NAMALWA (cell line): ENCODE measurements around the gene TMEM115.

Source experiments
- DNase-seq: peaks from one replicate; pipeline ENCODE4 v3.0.0-alpha.2; 2015; ENCODE audit warnings: low spot score

Gene TMEM115

DNA sequence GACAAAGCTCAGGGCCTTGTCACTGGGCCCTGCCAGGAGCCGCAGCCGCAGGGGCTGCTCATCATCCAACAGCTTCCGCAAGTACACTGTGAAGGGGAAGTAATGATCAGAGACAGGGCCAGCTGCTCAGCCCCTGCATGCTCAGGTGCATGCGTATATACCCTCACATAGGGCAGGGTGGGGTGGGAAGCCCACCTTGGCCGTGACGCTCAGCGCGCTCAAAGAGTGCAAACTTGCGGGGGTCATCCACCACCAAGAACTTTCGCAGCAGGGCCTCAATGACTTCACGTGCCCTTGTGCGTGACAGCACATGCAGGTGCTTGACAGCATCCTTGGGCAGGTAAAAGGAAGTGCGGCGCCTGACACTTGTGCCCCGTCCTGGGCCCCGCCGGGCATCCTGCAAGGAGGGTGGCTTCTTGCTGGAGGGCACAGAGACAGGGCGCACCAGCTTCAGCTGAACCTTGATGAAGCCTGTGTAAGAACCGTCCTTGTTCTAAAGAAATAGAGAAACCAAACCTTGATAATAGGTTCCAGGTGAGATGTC is 27.9 kb downstream of the TMEM115 start:
- DNase-seq, result no peak

DNA sequence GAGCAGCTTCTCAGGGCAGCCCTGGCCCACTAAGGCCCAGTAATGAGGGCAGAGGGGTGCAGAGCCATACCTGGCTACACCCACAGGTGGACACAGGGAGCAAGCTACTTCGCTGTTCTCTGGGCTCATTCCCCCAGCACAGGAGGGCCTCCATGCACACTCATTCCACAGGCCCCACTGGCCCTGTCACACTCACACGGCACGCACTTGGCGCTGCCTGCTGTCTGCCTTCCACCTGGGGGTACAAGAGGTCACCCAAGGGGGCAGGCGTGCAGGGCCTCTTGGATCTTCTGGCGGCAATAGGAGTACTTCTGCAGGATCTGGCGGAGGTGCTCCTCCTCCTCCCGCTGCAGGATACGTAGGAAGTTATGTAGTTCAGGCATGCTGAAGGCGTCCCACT is 29.0 kb downstream of the TMEM115 start:
- no peak for DNase-seq

DNA sequence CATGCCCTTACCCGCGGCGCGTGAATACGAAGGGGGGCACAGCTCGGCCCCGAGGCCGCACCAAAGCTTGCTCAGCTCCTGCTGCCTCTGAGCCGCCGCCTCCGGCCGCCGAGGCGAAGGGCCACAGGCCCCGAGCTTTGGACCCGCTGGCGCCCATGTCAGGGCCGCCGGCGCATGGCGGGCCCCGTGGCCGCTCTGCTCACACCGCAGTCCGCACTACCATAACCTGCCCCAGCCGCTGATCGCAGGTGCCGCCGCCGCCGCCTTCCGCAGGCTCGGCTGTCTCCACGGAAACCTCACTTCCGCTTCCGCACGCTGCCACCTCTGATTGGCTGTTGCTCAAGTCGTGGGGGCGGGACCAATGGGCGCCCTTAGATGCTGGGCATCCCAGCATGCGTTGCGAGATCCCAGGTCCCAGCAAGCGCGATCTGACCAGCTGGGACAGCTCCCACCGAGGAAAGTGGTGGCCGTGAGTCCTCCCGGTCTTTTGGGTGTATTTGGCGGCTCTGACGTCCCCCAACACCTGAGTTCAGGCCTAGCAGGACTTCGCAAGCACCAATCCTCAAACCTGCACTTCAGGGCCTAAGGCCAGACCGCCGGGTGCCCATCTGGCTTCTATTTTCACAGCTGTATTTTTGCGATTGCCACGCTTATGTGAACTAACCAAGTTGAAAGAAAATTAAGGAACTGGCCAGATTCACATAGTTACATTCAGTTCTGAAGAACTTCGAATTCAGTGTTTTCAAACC is 31.2 kb downstream of the TMEM115 start, which contains the start of gene TUSC2:
Gene TUSC2, minus strand, starts transcription at position 281 of the 749 bp plus-strand sequence. Its CDS starts 124 bp downstream, at position 157.
- DNase-seq, result peak; percentile 93

DNA sequence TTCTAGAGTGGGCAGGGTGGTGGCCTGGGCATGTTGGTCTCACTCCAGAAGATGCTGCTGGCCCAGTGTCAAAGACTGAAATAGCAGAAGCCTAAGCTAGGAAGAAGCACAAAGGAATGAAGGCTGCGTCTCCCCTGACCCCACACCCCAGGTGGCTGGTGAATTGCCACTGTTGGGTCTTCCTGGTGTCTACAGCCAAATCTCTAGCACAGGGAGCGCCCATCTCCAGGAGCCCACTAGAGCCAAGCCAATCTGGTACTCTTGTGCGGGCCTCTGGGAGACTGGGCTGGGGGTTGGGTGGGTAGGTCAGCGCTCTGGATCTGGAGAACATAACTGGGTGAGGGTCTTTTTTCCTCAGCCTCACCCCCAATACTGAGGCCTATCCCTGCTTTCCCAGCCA is 32.2 kb downstream of the TMEM115 start:
- no peak for DNase-seq

DNA sequence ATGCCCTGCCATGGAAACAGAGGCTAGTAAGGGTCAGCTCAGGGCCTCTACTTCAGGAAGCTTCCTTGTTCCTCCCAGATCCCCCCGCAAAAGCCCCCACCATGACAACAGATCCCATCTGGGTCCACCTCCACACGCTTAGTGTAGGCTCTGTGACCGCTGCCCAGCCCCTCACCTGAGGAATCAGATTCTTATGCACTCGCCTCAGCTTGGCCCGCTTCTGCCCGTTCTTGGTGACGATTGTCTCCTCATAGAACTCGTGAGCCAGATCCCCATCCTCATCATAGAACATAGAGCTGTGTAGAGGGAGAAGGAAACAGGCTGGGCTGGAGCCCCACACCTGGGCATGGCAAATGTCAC is 33.2 kb downstream of the TMEM115 start:
- no peak for DNase-seq

DNA sequence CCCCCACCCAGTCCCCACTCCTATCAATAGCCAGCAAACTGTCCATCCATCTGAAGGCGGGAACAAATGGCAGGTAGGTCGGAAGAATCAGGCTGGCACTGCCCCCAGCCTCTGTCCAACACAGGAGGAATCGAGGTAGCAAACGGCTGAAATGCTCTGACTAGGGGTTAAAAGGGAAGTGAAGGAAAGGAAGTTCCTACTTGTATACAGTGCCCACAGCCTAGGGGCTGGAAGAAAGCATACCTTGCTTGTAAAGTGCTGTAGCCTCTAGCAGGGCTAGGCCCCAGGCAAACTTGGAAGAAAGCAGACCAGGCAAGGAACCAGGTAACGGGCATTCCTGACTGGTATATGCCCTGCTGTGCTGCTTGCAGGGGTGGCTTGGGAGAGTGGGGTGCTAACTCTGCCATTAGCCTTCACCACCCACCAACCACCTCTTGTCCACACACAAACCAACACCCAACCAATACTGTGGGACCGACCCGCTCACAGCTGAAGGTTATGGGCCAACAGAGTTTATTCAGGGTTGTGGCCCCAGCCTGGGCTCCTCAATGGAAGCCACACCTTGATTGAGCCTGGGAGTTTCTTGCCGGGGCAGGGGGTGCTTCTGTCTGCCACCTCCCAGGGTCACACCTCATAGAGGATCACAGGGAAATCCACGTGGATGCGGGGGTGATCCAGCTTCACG is 33.7 kb downstream of the TMEM115 start:
- no peak for DNase-seq

DNA sequence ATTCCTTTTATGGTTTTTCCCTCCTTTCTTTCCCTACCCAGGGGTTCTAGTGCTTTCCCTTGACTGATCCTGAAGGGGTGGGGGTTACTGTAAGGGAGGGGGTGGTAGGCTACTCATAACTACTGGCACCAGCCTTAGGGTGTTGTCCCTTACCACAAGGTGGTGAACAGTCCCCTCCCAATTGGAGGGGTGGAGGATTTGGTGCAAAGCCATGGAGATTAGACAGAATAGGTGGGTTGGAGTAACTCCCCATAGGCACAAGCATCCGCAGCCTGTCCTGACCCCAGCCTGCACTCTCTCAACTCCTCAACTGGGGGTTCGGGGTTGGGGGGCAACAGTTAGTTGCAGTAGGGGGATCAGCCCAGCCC is 34.2 kb downstream of the TMEM115 start:
- DNase-seq, result no peak

DNA sequence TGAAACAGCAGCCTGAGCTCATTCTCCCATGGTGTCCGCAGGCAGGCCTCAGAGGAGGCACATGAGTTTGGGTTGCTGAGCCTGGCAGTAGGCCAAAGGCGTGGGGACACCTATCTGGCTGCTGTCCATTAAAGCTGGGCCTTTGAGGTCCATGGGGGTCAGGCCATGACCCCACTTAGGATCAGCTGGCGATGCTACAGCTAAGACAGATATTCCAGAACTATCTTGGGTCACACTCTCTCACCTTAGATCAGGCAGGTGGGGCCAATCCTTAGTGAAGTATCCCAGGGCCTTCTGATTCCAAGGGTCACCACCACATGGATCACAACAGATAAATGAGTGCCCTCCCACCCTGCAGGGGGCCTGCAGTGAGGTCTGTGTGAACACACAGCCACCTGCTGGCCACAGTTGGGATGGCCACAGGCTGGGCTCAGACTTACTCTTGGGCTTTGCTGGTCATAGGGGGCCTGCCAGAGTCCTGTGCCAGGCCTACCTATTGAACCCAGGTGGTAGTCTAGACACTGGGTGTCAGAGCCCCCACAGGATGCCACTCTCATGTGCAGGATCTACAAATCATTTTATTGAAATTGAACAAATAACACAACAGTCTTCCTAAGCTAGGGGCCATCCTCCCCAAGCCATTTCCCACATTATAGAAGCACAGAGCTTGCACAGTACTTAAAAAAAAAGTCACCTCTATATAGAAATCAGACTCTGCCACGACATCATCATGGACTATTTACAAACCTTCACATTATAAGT is 34.8 kb downstream of the TMEM115 start:
- DNase-seq, result peak; percentile 74

DNA sequence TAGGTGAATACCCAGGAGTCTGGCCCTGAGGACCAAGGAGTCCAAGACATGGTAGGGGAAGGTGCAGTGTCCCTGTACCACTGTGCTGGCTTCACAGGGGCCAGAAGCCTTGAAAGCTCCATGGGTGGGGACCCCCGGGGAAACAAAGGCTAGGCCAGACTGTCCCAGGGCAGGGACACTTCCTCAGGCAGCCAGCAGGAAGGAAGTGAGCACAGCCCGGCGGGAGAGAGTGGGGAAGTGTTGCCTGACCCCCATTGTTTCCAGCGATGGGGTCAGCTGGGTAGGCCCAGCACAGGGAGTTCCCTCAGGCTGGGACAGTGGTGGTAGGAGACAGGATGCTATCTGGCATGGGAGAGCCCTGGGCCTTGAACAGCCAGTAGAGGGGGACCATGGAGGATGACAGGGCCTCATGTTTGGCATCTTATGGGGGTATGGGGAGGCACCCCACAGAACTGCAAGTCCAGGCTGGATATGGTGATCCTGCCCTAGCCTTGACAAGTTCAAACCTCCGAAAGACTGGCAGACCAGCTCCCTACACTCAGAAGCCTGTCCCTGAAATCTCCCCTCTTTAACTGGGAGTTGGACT is 35.6 kb downstream of the TMEM115 start:
- DNase-seq, result no peak

DNA sequence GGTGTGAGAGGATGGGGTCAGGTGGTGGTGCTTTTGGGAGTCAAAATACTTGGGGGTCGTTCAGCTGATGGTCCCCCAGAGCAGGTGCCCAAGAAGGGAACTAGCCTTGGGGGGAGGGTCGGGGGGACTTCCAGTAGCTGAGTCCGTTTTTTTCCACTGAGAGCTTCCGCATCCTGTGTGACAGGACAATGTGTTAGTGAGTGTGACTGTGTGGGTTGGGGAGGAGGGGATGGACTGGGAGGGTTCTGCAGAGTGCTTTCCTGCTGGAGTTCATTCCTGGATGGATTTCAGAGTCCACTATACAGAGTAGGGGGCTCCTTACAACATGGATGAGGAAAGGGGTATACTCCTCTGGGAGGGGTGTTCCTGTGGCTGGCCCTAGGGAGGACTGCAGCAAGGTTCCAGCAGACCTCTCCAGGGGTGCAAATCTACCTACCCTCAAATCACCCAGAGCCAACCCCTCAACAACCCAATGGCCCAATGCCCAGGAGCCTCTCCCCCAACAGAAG is 36.2 kb downstream of the TMEM115 start:
- no peak for DNase-seq

DNA sequence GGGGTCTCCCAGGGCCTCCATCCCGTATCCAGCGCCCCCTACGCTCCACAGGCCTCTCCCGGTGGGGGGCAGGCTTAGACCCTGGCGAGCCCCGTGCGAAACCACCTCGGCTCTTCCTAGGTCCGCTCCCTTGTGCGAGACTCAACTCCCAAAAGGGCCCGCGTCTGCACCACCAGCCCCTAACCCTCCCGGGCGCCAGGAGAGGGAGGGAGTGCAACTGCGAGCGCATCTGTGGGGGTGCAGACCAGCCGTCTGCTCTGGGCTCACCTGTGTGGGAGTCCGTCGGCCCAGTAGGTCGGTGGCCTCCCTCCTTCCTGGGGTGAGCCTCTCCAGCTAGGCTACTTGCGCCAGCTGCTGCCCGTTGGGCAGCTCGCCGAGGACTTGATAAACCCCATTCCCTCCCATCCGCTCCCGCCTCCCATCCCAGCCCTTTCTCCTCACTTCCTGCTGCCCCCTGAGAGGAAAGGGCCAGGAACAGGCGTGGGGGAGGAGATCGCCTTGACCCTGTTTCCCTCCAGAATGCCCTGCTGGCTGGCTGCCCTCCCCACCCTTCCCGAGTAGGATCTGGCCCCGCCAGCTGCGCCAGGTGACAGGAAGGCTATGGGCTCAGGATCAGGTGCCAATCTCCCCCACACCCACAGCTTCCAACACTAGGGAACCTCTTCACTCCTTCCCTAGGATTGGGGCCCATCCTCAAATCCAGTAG is 36.8 kb downstream of the TMEM115 start, which contains the start of gene HYAL2:
Gene HYAL2, minus strand, starts transcription at position 360 of the 706 bp plus-strand sequence. CDS start 2,256 bp downstream, outside the sequence.
- DNase-seq, result no peak

DNA sequence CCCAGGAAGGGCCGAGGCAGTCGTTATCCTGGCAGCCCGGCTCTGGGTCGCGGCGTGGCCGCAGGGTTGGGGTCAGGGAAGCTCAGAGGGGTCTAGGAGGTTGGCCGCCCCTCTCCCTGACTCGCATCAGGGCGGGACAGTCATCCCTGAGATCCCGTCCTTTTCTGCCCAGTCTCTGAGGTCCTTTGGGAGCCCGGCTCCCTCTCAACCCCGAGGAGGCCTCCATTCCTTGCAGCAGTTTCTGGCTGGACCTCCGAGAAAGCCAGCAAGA is 37.3 kb downstream of the TMEM115 start:
- DNase-seq, result no peak

DNA sequence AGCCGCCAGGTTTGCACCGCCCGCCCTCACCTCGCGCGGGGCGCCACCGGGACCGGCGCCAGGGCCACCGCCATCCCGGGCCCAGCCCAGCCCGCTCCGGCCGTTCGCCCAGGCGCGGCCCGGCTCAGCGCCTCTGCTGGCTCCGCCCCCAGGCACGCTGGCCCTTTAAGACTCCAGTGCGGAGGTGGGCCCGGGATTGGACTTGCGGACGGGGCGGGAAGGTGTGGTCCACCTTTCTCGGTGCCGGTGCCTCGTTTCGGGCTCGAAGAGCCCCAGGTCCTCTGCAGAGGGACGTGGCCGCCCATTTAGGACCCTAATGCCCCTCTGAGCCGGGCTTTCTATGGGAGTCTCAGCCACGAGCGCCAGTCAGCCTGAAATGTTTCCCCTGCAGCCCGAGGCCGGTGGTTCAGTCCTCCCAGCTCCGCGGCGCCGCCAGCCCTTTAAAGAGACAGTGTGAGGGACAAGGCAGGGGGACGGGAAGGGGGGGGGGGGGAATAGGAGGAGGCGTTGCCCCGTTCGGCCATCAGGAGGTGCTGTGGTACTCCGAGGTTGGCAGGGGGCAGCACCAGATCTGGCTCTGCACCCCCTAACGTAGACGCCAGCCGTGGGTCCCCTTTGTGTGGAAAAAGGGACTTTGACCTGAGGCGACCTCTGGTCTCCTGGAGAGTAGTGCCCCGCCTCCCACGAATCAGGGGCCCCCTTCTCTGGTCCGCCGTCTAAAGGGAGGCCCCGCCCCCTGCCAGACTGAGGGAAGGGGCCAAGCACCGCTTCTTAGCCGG is 37.8 kb downstream of the TMEM115 start:
- DNase-seq, result peak; percentile 77

DNA sequence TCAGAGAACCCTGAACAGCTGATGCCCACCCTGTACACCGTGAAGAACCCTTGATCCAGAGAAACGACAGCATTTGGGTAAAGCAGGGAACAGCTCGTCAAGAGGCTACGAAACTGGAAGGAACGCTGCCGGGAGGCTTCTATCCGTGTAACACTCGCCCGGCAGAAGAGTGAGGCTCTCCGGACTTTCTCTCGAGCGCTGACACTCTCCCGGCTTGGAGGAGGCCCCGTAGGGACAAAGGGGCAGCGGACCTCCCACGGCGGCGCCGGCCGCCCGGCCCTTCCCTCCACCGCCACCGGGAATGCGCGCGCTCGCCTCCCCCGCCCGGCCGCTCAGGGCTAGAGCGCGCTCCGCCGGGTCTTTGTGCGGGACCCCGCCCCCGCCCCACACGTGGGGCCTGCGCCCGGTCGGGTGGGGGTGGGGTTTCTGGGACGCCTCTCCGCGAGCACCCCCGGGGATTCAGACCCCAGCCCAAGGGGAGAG is 38.4 kb downstream of the TMEM115 start:
- DNase-seq, result peak; percentile 35

DNA sequence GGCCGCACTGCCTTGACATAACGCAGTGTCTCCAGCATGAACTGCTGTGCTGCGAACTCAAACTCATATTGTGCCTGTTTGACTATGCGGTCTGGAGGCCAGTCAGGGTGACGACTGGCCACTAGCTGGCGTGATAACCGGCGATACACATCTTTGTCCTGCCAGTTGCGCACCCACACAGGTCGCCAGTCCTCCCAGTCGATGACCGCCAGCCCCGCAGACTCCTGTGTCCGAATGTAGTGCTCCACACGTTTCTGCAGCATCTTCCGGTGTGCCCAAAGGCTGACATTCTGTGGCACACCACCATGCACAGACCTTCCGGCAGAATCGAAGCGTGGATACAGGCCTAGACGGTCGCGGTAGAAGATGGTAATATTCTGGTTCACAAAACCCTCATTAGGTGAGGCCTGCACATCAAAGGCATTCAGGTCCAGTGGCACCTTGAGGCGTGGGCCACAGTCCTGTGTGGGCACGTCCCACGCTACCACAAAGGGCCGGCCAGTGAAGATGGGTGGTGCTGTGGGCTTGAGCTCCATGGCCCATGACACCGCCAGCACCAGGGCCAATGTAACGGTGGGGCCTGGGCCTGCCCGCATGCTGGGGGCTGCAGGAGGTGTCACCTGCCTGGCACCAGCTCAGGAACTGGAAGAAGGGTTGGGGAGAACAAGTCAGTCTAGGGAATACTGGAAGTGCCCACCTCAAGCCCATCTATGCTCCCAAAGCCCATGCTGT is 39.3 kb downstream of the TMEM115 start:
- DNase-seq, result no peak

DNA sequence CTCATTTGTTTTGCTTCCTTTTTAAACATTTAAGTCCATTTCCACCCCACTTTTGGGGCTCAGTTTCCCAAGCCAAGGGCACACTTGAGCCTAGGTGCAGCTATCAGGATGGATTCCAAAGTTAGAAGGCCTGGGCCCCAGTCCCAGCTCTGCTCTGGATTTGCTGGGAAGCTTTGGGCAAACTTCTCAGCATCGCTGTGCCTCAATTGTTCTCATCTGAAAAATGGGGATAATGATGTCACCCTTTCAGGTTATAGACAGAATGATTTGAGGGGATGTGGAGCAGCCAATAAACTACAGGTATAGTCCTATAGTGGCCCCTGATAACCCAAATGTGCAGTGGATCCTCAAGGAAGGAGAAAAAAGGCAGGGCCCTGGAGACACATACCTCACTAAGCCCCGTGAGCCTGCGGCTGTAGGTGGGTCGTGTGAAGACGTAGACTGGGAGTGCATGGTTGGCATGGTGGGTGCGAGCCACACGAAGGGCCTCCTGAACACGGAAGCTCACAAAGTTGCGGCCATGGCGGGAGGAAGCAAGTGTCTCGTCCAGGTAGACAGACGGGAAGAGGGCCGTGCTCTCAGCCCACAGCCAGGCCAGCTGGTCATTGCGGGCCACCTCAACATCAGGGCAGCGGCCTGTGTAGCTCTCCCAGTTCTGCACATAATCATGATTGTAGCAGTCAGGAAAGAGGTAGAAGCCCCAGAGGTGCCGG is 40.0 kb downstream of the TMEM115 start:
- DNase-seq, result no peak

DNA sequence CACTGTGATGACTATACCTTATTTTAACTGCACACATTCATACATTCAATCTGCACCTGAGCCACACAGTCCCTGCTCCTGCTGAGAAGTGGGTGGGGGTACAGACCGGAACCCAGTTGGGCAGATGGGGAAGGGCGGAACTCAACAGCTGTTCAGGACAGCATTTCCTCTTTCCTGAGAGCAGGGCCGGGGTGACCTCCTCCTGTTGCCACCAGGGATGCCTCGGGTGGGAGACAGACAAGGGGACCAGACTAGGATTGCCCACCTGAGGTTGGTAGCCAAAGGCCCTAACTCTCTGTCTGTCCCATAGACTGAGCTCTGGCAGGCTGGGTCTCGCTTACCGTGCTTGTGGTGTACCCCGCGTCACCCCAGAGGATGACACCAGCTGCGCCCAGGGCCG is 40.7 kb downstream of the TMEM115 start:
- DNase-seq, result no peak

DNA sequence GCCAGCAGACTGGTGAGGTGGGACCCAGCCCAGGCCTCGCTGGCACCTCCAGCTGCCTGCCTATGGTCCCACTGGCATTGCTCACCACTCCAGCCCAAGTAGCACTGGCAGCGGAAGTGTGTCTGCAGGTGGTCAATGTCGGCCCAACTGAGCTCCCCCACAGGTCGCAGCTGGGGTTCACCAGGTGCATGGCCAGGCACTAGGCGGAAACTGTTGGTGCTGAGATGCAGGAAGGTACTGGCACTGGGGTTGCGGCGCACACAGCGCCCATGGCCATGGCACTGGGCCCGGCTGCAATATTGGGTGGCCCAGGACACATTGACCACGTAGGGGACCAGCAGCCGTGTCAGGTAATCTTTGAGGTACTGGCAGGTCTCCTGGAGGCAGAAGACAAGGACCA is 41.2 kb downstream of the TMEM115 start:
- DNase-seq, result no peak

DNA sequence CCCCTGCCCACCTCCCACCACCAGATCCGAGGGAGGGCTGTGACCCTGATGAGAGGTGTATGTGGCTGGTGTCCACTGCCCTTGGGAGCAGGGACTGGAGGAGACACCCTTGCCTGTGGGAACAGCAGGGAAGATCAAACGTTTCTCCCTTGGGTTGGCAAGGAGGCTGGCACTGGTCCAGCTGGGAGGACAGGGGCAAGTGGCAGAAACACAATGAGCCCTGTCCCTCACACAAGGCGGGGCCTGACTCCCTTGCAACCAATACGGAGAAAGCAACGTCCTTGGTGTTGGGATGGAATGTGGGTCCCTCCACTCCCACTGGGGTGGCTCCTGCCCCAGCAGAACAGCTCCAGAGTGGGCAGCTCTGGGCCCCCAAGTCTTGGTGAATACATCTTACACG is 42.0 kb downstream of the TMEM115 start:
- DNase-seq, result no peak
